GM12872 (cell line): Measurements from ENCODE around the gene GPHN.
A peak's percentile ranks its signal among the peaks of the same experiment; 100 is the strongest.

ENCODE experiments used
- TF ChIP-seq, protein P1 (sequence below): IDR thresholded peaks from 3 replicates; pipeline ENCODE4 v1.5.1; 2011; ENCODE audit warnings: low read depth, mild to moderate bottlenecking, low read length, moderate library complexity; ENCODE audit not compliant: insufficient read depth

The GPHN gene

DNA sequence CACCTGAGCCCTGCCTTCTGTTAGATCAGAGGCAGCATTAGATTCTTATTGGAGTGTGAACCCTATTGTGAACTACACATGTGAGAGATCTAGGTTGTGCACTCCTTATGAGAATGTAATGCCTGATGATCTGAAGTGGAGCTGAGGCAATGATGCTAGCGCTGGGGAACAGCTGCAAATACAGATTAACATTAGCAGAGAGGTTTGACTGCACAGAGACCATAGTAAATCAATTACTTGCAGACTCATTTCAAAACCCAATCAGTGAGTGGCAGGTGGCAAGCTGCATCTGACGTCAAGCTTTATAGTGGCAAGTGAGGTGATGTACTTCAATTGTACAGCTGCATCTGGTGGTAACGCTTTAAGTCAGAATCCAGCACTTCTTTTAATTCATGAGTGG lies 141.6 kb downstream of the GPHN start:
- TF ChIP-seq, protein P1, sequence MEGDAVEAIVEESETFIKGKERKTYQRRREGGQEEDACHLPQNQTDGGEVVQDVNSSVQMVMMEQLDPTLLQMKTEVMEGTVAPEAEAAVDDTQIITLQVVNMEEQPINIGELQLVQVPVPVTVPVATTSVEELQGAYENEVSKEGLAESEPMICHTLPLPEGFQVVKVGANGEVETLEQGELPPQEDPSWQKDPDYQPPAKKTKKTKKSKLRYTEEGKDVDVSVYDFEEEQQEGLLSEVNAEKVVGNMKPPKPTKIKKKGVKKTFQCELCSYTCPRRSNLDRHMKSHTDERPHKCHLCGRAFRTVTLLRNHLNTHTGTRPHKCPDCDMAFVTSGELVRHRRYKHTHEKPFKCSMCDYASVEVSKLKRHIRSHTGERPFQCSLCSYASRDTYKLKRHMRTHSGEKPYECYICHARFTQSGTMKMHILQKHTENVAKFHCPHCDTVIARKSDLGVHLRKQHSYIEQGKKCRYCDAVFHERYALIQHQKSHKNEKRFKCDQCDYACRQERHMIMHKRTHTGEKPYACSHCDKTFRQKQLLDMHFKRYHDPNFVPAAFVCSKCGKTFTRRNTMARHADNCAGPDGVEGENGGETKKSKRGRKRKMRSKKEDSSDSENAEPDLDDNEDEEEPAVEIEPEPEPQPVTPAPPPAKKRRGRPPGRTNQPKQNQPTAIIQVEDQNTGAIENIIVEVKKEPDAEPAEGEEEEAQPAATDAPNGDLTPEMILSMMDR: no peak

DNA sequence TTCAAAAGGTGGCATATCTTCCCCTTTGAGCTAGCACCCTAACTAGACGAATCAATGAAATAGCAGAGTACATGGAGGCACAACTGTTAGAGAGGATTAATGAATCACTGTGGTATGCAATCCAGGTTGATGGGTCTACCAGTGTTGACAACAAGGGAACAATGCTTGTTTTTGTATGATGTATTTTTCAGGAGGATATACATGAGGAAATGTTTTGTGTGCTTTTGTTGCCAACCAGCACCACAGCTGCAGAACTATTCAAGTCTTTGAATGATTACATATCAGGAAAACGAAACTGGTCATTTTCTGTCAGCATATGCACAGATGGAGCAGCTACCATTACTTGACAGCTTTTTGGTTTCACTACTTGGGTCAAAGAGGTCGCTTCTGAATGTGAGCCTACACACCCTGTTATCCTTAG lies 142.6 kb downstream of the GPHN start:
- TF ChIP-seq, protein P1: no peak

DNA sequence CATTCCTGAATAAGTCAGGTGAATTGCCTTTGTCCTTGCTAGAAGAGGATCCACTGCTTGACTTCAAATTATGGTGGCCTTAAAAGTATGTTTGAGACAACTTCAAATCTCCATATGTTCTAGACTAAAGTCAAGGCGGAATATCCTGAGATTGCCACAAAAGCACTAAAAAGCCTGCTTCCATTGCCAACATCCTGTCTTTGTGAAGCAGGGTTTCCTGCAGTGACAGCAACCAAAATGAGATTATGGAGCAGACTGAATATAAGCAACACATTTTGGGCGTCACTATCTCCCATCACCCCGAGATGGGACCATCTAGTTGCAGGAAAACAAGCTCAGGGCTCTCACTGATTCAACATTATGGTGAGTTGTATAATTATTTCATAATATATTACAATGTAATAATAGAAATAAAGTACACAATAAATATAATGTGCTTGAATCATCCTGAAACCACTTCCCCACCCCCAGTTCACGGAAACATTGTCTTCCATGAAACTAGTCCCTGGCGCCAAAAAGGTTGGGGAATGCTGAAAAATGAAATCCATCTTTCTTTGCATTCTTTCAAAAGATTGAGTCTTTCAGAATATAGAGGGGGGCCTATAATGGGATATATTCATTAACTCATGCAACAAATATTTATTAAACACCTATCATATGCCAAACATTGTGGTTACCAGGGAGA lies 143.7 kb downstream of the GPHN start:
- TF ChIP-seq, protein P1: no peak

DNA sequence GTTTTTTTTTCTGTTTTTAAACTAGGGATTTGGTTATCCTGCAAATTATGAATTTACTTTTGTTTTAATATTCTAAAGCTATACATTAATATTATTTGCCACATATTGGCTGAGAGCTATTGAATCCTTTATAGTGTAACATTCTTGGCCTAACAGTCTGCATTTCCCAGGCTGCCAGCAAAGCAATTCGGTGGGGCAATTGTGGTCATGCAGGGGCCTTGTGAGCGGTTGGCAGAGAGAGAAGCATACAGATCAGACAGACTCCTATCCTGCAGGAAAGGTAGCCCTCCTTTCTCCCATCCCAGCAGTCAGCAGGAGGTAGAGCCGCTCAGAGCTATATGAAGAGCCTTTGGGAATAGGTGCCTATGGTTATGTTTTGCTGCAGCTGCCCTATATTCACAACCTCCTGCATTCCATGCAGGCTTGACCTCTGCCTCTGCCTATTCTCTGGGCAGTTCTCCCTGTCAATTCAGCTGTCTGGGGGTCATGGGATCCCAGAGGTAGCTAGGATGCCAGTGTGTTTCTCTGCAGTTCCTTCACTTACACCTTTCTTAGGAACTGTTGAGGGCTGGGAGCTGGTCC lies 144.7 kb downstream of the GPHN start:
- TF ChIP-seq, protein P1: no peak

DNA sequence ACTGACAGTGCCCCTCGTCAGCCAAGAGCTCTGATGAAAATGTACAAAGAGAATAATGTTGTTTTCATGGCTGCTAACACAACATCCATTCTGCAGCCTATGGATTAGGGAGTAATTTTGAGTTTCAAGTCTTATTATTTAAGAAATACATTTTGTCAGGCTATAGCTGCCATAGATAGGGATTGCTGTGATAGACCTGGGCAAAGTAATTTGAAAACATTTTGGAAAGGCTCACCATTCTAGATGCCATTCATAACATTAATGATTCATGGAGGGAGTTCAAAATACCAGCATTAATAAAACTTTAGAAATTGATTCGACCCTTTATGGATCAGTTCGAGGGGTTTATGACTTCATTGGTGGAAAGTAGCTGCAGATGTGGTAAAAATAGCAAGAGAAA lies 149.8 kb downstream of the GPHN start:
- TF ChIP-seq, protein P1: no peak

DNA sequence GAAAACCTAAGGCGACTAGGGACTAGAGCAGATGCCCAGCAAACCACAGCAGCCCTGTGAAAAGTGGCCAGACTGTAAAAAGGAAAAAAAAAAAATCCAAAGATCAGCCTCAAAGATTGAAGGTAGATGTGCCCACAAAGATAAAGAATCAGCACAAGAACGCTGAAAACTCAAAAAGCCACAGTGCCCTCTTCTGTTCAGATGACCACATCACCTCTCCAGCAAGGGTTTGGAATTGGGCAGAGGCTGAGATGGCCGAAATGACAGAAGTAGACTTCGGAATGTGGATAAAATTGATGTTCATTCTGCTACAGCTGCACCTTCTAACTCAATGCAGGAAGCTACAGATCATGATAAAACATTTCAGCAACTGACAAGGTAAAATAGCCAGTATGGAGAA lies 154.4 kb downstream of the GPHN start:
- TF ChIP-seq, protein P1: peak; percentile 56

DNA sequence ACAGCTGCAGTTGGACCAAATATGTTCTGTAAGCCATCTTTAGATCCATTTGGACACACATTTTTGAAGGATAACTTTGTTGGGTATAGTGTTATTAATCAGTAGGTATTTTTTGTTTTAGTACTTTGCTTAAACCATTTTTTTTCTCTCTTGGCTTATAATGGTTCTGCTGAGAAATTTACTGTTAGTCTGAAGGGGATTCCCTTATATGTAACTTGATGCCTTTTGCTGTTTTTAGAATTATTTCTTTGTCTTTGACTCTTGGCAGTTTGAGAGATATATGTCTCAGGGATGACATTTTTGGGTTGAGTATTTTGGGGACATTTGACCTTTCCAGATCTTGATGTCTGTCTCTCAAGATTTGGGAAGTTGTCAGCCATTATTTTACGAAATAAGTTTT lies 169.8 kb downstream of the GPHN start:
- TF ChIP-seq, protein P1: no peak

DNA sequence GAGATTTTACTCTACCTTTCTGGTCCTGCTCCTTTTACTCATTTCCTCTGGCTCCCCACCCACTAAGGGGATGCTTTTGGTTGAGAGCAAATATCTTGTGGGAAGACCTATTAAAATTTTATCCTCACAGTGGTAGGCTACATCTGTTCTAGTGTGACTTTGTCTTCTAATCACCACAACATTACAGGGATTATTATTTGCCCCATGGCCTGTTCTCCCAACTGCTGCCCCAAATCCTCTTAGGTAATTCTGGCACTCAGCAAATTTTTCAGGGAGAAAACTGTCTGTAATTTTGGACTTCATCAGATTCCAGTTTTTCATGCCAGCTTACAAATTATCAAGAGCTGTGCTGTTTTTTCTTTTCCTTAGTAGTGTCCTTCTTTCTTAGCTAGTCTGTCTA lies 172.3 kb downstream of the GPHN start:
- TF ChIP-seq, protein P1: no peak
